Cortex of kidney (tissue), 1 donor: ENCODE results near the gene TUBAL3.
"Not testable (repeated sequence)": the region's sequence is repeated elsewhere in the genome, so short reads cannot be mapped to it uniquely, and the experiment has no call there.

Experiments used
- DNase-seq: peaks from one replicate; lab custom pipeline; 2025; lab: John Stamatoyannopoulos, UW

Gene TUBAL3

GRCh38 chr10:5379202-5379601 lies 25.4 kb downstream of the TUBAL3 start:
- DNase-seq = not testable (repeated sequence)

- DNase-seq = no peak
These were observed 28.2 kb downstream of the TUBAL3 start for GRCh38 chr10:5376450-5376849.

GRCh38 chr10:5373891-5374611 lies 30.6 kb downstream of the TUBAL3 start:
- DNase-seq = no peak

- DNase-seq = no peak
These were observed 31.3 kb downstream of the TUBAL3 start for GRCh38 chr10:5373307-5373706.

- no peak for DNase-seq
These were observed 33.9 kb downstream of the TUBAL3 start for GRCh38 chr10:5370493-5371352.

GRCh38 chr10:5369362-5370158 lies 35.1 kb downstream of the TUBAL3 start:
- no peak for DNase-seq

GRCh38 chr10:5365928-5366327 lies 38.7 kb downstream of the TUBAL3 start:
- DNase-seq = no peak

- no peak for DNase-seq
These were observed 39.7 kb downstream of the TUBAL3 start, which contains the start of gene UCN3 for GRCh38 chr10:5364890-5365338. Gene UCN3, plus strand, starts transcription at chr10:5364966. Its CDS starts 8,755 bp downstream, at chr10:5373721.

- no peak for DNase-seq
These were observed 40.3 kb downstream of the TUBAL3 start for GRCh38 chr10:5364374-5364773.

- no peak for DNase-seq
These were observed 41.8 kb downstream of the TUBAL3 start for GRCh38 chr10:5362873-5363272.

- no peak for DNase-seq
These were observed 42.7 kb downstream of the TUBAL3 start for GRCh38 chr10:5361966-5362365.

GRCh38 chr10:5360318-5360915 lies 44.2 kb downstream of the TUBAL3 start:
- no peak for DNase-seq

GRCh38 chr10:5356302-5356763 lies 48.3 kb downstream of the TUBAL3 start:
- DNase-seq = no peak

- no peak for DNase-seq
These were observed 48.9 kb downstream of the TUBAL3 start for GRCh38 chr10:5355594-5356301.

GRCh38 chr10:5354068-5354467 lies 50.6 kb downstream of the TUBAL3 start:
- no peak for DNase-seq

GRCh38 chr10:5349362-5349761 lies 55.3 kb downstream of the TUBAL3 start:
- no peak for DNase-seq

- no peak for DNase-seq
These were observed 57.7 kb downstream of the TUBAL3 start for GRCh38 chr10:5346881-5347280.

GRCh38 chr10:5344746-5345145 lies 59.9 kb downstream of the TUBAL3 start:
- no peak for DNase-seq

GRCh38 chr10:5343979-5344378 lies 60.6 kb downstream of the TUBAL3 start:
- DNase-seq = no peak

- no peak for DNase-seq
These were observed 61.1 kb downstream of the TUBAL3 start for GRCh38 chr10:5343561-5343960.
